IMR-90 (cell line): ENCODE measurements around the gene DYSF. TPM values are rescaled to one million over a fixed set of nuclear protein-coding genes. Genes with fewer than 3 reads are reported as not detected.

Experiments
- ATAC-seq: fragments of 200-7000 bp; cut with Tn5 transposase; 2 replicates; pipeline ENCODE4 v1.9.1; 2020; ENCODE audit warnings: low read depth, mild to moderate bottlenecking, moderate library complexity
- BruUV-seq: library from RNA; stranded (reverse); fragments of 400-500 nt; replicated peaks from 2 replicates; lab custom pipeline; 2021; lab: Mats Ljungman, UMichigan
- CTCF ChIA-PET: fragments of 300-600 bp; formaldehyde crosslinking; extraction: SDS; loops from one replicate; lab custom pipeline; 2021; ENCODE audit warnings: antibody characterized with exemption; lab: Yijun Ruan, JAX
- POLR2A ChIA-PET: fragments of 300-600 bp; sonication (Branson Sonifier 250); formaldehyde crosslinking; loops from one replicate; lab custom pipeline; 2022; ENCODE audit warnings: antibody characterized with exemption; ENCODE audit not compliant: unreplicated experiment; lab: Charles Lee
- DNase-seq: peaks from one replicate; pipeline ENCODE4 v3.0.0; 2013
- H2AFZ ChIP-seq: replicated peaks from 2 replicates; pipeline ENCODE3; 2013; ENCODE audit warnings: low read length, mild to moderate bottlenecking; ENCODE audit not compliant: poor library complexity
- H2AK5ac ChIP-seq: 2 replicates; pipeline ENCODE4 v1.6.1; 2013; ENCODE audit warnings: low read depth, low read length, inconsistent platforms
- H2AK9ac ChIP-seq: replicated peaks from 2 replicates; pipeline ENCODE3; 2013; ENCODE audit warnings: mild to moderate bottlenecking, low read depth, low read length, moderate library complexity; ENCODE audit not compliant: poor library complexity
- H2BK120ac ChIP-seq: 2 replicates; pipeline ENCODE4 v1.6.1; 2013; ENCODE audit warnings: low read depth, low read length, inconsistent platforms
- H2BK15ac ChIP-seq: 3 replicates; pipeline ENCODE4 v1.6.1; 2013; ENCODE audit warnings: low read depth, low read length, inconsistent platforms
- H2BK20ac ChIP-seq: 2 replicates; pipeline ENCODE4 v1.6.1; 2013; ENCODE audit warnings: low read depth, mild to moderate bottlenecking, inconsistent platforms, low read length, moderate library complexity
- H2BK5ac ChIP-seq: 2 replicates; pipeline ENCODE4 v1.6.1; 2013; ENCODE audit warnings: mild to moderate bottlenecking, low read depth, low read length, inconsistent platforms; ENCODE audit not compliant: poor library complexity, severe bottlenecking
- H3K14ac ChIP-seq: replicated peaks from 2 replicates; pipeline ENCODE4 v1.6.1; 2013; ENCODE audit warnings: low read depth, low read length, inconsistent platforms
- H3K18ac ChIP-seq: 2 replicates; pipeline ENCODE4 v1.6.1; 2013; ENCODE audit warnings: low read depth, low read length, control low read depth
- H3K23ac ChIP-seq: 2 replicates; pipeline ENCODE4 v1.6.1; 2013; ENCODE audit warnings: low read depth, low read length, inconsistent platforms
- H3K27ac ChIP-seq: 2 replicates; pipeline ENCODE4 v1.5.1; 2013; ENCODE audit warnings: mild to moderate bottlenecking, control low read depth, low read length; ENCODE audit not compliant: insufficient read depth
- H3K27me3 ChIP-seq: 2 replicates; pipeline ENCODE4 v1.6.1; 2013; ENCODE audit warnings: low read length; ENCODE audit not compliant: control insufficient read depth, insufficient read depth
- H3K36me3 ChIP-seq: 2 replicates; pipeline ENCODE4 v1.6.1; 2013; ENCODE audit warnings: low read length, mixed read lengths; ENCODE audit not compliant: control insufficient read depth, insufficient read depth
- H3K4ac ChIP-seq: 2 replicates; pipeline ENCODE4 v1.6.1; 2013; ENCODE audit warnings: low read depth, low read length, inconsistent platforms
- H3K4me1 ChIP-seq: 2 replicates; pipeline ENCODE4 v1.6.1; 2013; ENCODE audit warnings: low read length, mixed read lengths; ENCODE audit not compliant: control insufficient read depth, insufficient read depth
- H3K4me2 ChIP-seq: 2 replicates; pipeline ENCODE4 v1.6.1; 2013; ENCODE audit warnings: low read depth, mild to moderate bottlenecking, control low read depth, low read length, moderate library complexity
- H3K4me3 ChIP-seq: 2 replicates; pipeline ENCODE4 v1.5.1; 2013; ENCODE audit warnings: low read depth, mild to moderate bottlenecking, control low read depth, low read length, moderate library complexity; ENCODE audit not compliant: insufficient read depth
- H3K56ac ChIP-seq: 2 replicates; pipeline ENCODE4 v1.6.1; 2013; ENCODE audit warnings: low read length, inconsistent platforms; ENCODE audit not compliant: insufficient read depth; ENCODE audit errors: extremely low read depth
- H3K79me1 ChIP-seq, 2 experiments: 2 replicates each; pipeline ENCODE4 v1.6.1; 2013; ENCODE audit warnings: low read length in 2 of 2, inconsistent platforms in 1 of 2, low read depth in 1 of 2
- H3K9ac ChIP-seq: 2 replicates; pipeline ENCODE4 v1.6.1; 2013; ENCODE audit warnings: low read depth, low read length, control low read depth
- H3K9me1 ChIP-seq: 2 replicates; pipeline ENCODE4 v1.6.1; 2013; ENCODE audit warnings: low read length, inconsistent platforms; ENCODE audit not compliant: insufficient read depth
- H3K9me3 ChIP-seq: 2 replicates; pipeline ENCODE4 v1.6.1; 2013; ENCODE audit warnings: low read length; ENCODE audit not compliant: control insufficient read depth, insufficient read depth
- H4K20me1 ChIP-seq: 2 replicates; pipeline ENCODE4 v1.6.1; 2013; ENCODE audit warnings: low read length, inconsistent platforms; ENCODE audit not compliant: insufficient read depth
- H4K5ac ChIP-seq: 2 replicates; pipeline ENCODE4 v1.6.1; 2013; ENCODE audit warnings: mild to moderate bottlenecking, low read depth, low read length, control low read depth
- H4K8ac ChIP-seq, 2 experiments: 2 replicates each; pipeline ENCODE4 v1.6.1; 2013; ENCODE audit warnings: low read depth in 2 of 2, low read length in 2 of 2, control low read depth in 1 of 2, inconsistent platforms in 1 of 2
- H4K91ac ChIP-seq: 2 replicates; pipeline ENCODE4 v1.6.1; 2013; ENCODE audit warnings: low read depth, low read length, inconsistent platforms; ENCODE audit not compliant: insufficient read depth
- BHLHE40 ChIP-seq: fragments of 150-350 bp; IDR thresholded peaks from 2 replicates; pipeline ENCODE4 v1.6.1; 2016; ENCODE audit warnings: mild to moderate bottlenecking, low read depth, low read length
- CEBPB ChIP-seq: IDR thresholded peaks from 2 replicates; pipeline ENCODE4 v1.6.1; 2012; ENCODE audit warnings: low read depth, low read length, improper control_type of control experiment
- CHD1 ChIP-seq: IDR thresholded peaks from 2 replicates; pipeline ENCODE4 v1.6.1; 2012; ENCODE audit warnings: low read depth, low read length, improper control_type of control experiment
- CTCF ChIP-seq: conservative IDR thresholded peaks from 2 replicates; pipeline ENCODE4 v1.5.1; 2012; ENCODE audit warnings: mild to moderate bottlenecking, low read depth, low read length, improper control_type of control experiment
- ELK1 ChIP-seq: fragments of 150-350 bp; IDR thresholded peaks from 2 replicates; pipeline ENCODE4 v1.6.1; 2016; ENCODE audit warnings: low read depth, mild to moderate bottlenecking, low read length, moderate library complexity, borderline replicate concordance
- FOS ChIP-seq: fragments of 150-350 bp; IDR thresholded peaks from 2 replicates; pipeline ENCODE4 v1.6.1; 2016; ENCODE audit warnings: low read depth, low read length
- MAFK ChIP-seq: IDR thresholded peaks from 2 replicates; pipeline ENCODE4 v1.6.1; 2012; ENCODE audit warnings: low read depth, low read length, improper control_type of control experiment
- MAZ ChIP-seq: IDR thresholded peaks from 2 replicates; pipeline ENCODE4 v1.6.1; 2012; ENCODE audit warnings: low read depth, mild to moderate bottlenecking, low read length, improper control_type of control experiment, moderate library complexity, borderline replicate concordance
- MXI1 ChIP-seq: IDR thresholded peaks from 2 replicates; pipeline ENCODE4 v1.6.1; 2012; ENCODE audit warnings: low read depth, mild to moderate bottlenecking, low read length, moderate library complexity, borderline replicate concordance
- NFE2L2 ChIP-seq: fragments of 150-350 bp; IDR thresholded peaks from 2 replicates; pipeline ENCODE4 v1.6.1; 2016; ENCODE audit warnings: low read depth, mild to moderate bottlenecking, low read length
- POLR2A ChIP-seq: IDR thresholded peaks from 2 replicates; pipeline ENCODE4 v1.6.1; 2012; ENCODE audit warnings: mild to moderate bottlenecking, low read depth, low read length
- RAD21 ChIP-seq: IDR thresholded peaks from 2 replicates; pipeline ENCODE4 v1.6.1; 2012; ENCODE audit warnings: low read length, improper control_type of control experiment
- RCOR1 ChIP-seq: IDR thresholded peaks from 2 replicates; pipeline ENCODE4 v1.6.1; 2012; ENCODE audit warnings: mild to moderate bottlenecking, low read length, improper control_type of control experiment; ENCODE audit not compliant: insufficient replicate concordance
- RFX5 ChIP-seq: IDR thresholded peaks from 2 replicates; pipeline ENCODE4 v1.8.0; 2012; ENCODE audit warnings: low read depth, mild to moderate bottlenecking, low read length, moderate library complexity
- SMC3 ChIP-seq: fragments of 150-350 bp; IDR thresholded peaks from 2 replicates; pipeline ENCODE4 v1.6.1; 2016; ENCODE audit warnings: low read depth, mild to moderate bottlenecking, antibody characterized with exemption, low read length, moderate library complexity
- WGBS, 2 experiments: methylation state at CpG; one replicate each; pipeline versions ENCODE4 v1.1.5 to v1.1.7; 2013; ENCODE audit warnings: missing lambda C conversion rate in 2 of 2; ENCODE audit not compliant: insufficient read length in 1 of 2; ENCODE audit errors: extremely low coverage in 2 of 2; 5-methylcytosine and 5-hydroxymethylcytosine counted together
- dilution Hi-C: fragments of 300-500 bp; cut with HindIII; formaldehyde crosslinking; loops from one replicate; pipeline ENCODE4 v1.14.3; 2018; ENCODE audit warnings: low sequenced_read_pairs; ENCODE audit not compliant: unreplicated experiment
- in situ Hi-C: fragments of 300-500 bp; cut with MboI; formaldehyde crosslinking; loops from 3 replicates; pipeline ENCODE4 v1.14.3; 2019; ENCODE audit warnings: low sequenced_read_pairs, inconsistent platforms, mixed read lengths
- intact Hi-C: fragments of 100-400 bp; cut with micrococcal nuclease; formaldehyde crosslinking; loops from 2 replicates; pipeline ENCODE4 v1.10.0; 2022
- polyA plus RNA-seq, 3 experiments: library from polyadenylated mRNA; depleted of rRNA; stranded (reverse); fragments of >200 nt; gene quantifications; 2 replicates each; pipeline ENCODE4 v1.2.3, GENCODE V29; 2012; ENCODE audit warnings: low replicate concordance in 1 of 3
- total RNA-seq: library from RNA; depleted of rRNA; stranded (reverse); fragments of >200 nt; gene quantifications from 2 replicates; pipeline ENCODE4 v1.2.3, GENCODE V29; 2012
- TF ChIP-seq, protein P1 (sequence below): fragments of 150-350 bp; IDR thresholded peaks from 2 replicates; pipeline ENCODE4 v1.6.1; 2017; ENCODE audit warnings: mild to moderate bottlenecking, antibody characterized with exemption, low read length, low read depth

The DYSF gene
- total and polyA plus RNA-seq, 2 of the 4 experiments (the other 2 are of a cell fraction) = 0.09 to 0.18 TPM

- ATAC-seq (no peak), DNase-seq (no peak)
- no peaks in the 10 kb centered on the region for H4K20me1 ChIP-seq
- BruUV-seq = no TSS peak
- no peak overlapping the region for H2BK20ac ChIP-seq
- H3K4me2 ChIP-seq = no peak overlapping the region
- no peaks in the 10 kb centered on the region for H3K36me3 ChIP-seq
- H3K9ac ChIP-seq = no peak overlapping the region
- POLR2A ChIA-PET = no interaction called here
- WGBS, 2 experiments = no CpG with 5 or more reads among the region's 5 CpGs
- H3K79me1 ChIP-seq = no peaks in the 10 kb centered on the region
- no peak overlapping the region for H4K8ac ChIP-seq
- no peak overlapping the region for H2BK120ac ChIP-seq
- H4K91ac ChIP-seq = no peak overlapping the region
- no peak overlapping the region for H3K4ac ChIP-seq
- no peak overlapping the region for H3K56ac ChIP-seq
- no peak overlapping the region for H2BK5ac ChIP-seq
- H3K14ac ChIP-seq = no peak overlapping the region
- no peak overlapping the region for H3K27ac ChIP-seq
- no peak overlapping the region for H2AFZ ChIP-seq
- H3K4me1 ChIP-seq = no peaks in the 10 kb centered on the region
- CTCF ChIA-PET = interaction anchor here (0.5 kb wide), 1 partner anchor 8 kb away, joined by 3 read pairs; no protein-coding TSS in a partner anchor
- H3K27me3 ChIP-seq = peaks cover 29% of the 10 kb centered on the region
- intact Hi-C loops (no loop called here), dilution Hi-C loops (no loop called here), in situ Hi-C loops (no loop called here)
- H3K9me1 ChIP-seq = no peaks in the 10 kb centered on the region
- no peak overlapping the region for H3K4me3 ChIP-seq
- H3K23ac ChIP-seq = no peak overlapping the region
- no peak overlapping the region for H2AK9ac ChIP-seq
- H2AK5ac ChIP-seq = no peak overlapping the region
- TF ChIP-seq, protein P1, sequence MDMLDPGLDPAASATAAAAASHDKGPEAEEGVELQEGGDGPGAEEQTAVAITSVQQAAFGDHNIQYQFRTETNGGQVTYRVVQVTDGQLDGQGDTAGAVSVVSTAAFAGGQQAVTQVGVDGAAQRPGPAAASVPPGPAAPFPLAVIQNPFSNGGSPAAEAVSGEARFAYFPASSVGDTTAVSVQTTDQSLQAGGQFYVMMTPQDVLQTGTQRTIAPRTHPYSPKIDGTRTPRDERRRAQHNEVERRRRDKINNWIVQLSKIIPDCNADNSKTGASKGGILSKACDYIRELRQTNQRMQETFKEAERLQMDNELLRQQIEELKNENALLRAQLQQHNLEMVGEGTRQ = no peak
- no peak for TF ChIP-seq MAFK
- no peak for TF ChIP-seq BHLHE40
- no peak for TF ChIP-seq SMC3
- no peak for TF ChIP-seq CTCF
- no peak for TF ChIP-seq CHD1
- no peak for TF ChIP-seq RAD21
- TF ChIP-seq FOS = no peak
- TF ChIP-seq CEBPB = no peak
- no peak for TF ChIP-seq RCOR1
- TF ChIP-seq MXI1 = no peak
- TF ChIP-seq ELK1 = no peak
- TF ChIP-seq NFE2L2 = no peak
- TF ChIP-seq MAZ = no peak
- no peak for TF ChIP-seq POLR2A
- no peak for TF ChIP-seq RFX5
- H3K18ac ChIP-seq = no peak overlapping the region
- no peak overlapping the region for H4K5ac ChIP-seq
- no peaks in the 10 kb centered on the region for H3K9me3 ChIP-seq
- no peak overlapping the region for H2BK15ac ChIP-seq
Measured at GRCh38 chr2:71640489-71640888, 187.1 kb downstream of the DYSF start.
